AG20443 (cell line): ENCODE results near the gene IL22RA1.
A peak's percentile ranks its signal among the peaks of the same experiment; 100 is the strongest.

ENCODE experiments used
- DNase-seq: peaks from one replicate; pipeline ENCODE4 v3.0.0; 2012; ENCODE audit warnings: low spot score, mixed read lengths

IL22RA1 gene, protein sequence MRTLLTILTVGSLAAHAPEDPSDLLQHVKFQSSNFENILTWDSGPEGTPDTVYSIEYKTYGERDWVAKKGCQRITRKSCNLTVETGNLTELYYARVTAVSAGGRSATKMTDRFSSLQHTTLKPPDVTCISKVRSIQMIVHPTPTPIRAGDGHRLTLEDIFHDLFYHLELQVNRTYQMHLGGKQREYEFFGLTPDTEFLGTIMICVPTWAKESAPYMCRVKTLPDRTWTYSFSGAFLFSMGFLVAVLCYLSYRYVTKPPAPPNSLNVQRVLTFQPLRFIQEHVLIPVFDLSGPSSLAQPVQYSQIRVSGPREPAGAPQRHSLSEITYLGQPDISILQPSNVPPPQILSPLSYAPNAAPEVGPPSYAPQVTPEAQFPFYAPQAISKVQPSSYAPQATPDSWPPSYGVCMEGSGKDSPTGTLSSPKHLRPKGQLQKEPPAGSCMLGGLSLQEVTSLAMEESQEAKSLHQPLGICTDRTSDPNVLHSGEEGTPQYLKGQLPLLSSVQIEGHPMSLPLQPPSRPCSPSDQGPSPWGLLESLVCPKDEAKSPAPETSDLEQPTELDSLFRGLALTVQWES

DNA sequence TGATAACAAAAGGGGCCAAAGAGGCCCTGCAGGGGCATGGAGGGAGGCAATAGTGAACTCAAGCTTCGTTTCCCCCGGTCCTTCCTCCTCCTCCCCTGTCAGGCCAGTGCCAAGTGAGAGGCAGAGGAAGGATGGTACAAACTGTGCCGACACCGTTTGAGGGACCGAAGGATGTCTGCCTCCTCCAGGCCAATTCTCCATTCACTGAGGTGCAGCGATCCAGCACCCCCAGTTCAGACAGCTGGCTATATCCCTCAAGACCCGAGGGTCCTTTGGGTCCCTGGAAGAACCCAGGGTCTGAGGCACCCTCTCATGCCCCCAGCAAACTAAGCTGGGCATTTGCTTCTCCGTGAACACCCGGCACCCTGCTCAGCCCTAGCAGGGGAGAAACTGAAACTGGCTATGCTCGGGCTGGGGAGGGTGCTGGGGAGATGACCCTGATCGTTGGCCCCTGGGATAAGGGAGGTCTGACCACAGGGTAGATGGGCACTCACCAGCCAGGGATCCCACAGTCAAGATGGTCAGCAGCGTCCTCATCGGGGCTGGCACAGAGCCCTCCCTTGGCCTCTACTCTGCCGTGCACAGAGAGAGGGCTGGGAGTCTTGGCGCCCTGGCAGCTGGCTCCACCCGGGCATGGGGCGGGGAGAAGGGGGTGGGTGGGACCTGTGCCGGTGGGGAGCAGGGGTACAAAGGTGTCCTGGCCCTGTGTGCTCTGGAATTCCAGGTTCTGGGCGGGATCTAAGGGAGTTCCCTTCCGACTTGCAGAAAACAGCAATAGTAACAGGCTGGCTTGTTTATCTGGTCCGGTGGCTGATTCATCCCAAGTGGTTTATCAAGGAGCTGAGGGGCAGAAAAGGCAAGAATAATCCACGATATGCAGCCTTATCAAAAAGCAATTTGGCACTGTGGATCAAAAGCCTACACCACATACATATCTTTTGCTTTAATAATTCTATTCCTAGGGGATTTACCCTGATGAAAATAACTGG, at the start of gene IL22RA1:
TSS of gene IL22RA1 (minus strand) at position 595 of the 989 bp plus-strand sequence. CDS start at position 537, 58 bp downstream.
- DNase-seq = peak; percentile 72

DNA sequence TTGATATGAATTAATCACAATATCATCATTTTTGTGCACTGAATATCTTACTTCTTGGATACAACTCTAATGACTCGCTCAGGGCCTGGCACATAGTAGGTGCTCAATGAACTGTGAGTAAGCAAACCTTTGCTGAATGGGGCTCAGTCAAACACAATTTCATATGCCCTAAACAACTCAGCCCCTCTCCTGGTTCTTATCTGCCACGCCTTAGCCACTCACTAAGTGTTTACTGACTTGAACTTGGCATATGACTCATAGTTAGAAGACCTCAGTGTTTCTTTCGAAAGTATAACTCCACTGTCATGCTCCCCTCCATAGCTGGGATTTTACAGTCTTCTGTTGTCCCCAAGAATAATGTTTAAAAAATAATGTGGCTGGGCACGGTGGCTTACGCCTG, 48.9 kb upstream of the IL22RA1 start:
- DNase-seq = peak; percentile 58

DNA sequence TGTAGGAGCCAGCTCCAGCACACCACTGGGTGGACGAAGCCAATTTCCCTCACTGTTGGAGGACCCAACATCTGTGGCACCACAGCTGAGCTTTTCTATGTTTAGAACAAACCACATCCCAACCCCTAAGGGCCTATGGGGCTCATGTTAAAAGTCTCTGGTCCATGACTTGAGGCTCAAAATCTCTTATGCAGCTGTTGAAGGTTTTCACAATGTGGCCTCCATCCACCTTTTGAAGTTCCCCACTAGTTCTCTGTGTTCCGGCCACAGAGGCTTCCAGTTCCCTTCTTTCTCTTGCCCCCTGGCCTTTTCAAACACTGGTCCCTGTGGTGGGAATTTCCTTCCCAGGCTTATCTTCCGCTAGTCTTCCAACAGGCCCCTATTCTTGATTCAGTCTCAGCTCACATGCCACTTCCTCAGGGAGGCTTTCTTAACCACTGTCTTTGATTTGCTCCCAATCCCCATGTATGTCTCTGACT, 48.1 kb upstream of the IL22RA1 start:
- no peak for DNase-seq

DNA sequence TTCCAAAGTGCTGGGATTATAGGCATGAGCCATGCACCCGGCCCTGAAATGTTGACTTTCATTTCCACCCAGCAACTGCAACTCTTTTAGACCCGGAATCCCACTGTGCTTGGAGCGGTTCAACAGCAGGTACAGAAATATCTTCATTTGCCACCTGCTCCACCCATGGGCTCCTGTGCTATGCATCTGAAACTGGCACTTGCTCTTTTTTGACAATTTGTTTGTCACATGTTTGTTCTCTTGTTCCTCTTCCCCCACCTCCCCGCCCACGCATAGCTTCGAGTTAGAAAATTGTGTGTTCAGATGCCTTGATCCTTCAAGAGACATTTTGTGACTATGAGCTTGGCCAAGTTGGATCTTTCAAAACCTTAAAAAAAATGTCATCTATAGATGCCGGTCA, 46.6 kb upstream of the IL22RA1 start:
- DNase-seq = no peak

DNA sequence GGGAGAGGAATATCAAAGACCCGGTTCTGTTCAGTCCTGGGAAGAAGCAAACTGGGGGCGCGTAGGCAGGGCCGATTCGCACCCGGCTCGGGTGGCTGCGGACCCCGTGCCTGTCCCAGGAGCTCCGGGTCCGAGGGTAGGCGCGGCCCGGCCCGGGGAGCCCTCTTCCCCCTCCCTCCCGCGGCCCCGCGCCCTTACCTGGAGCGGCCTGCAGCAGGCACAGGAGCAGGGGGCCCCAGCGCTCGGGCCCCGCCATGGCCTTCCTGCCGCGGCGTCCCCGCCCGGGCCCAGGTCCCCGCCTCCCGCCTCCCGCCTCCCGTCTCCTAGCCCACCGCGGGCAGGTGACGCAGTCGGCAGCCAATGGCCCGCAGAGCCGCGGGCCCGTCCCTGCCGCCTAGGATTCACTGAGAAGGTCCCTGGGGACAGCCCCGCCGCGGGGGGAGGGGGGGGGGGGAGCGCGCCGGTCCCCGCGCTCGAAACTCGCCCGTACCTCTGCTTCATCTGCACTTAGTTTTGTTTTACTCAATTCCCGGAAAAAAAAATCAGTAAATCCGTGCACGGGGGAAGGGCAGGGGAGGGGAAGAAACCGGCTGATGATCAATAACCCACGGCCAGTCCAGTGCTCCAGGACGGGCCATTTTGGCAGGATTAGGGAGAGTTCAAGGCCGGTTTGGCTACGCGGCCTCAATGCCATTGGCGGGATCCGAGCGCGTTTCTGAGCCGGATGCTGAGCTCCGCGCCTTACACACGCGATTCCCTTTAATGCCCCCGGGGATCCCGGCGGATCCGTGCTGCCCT, 44.3 kb upstream of the IL22RA1 start, which contains the start of gene IFNLR1:
TSS of gene IFNLR1 (minus strand) at position 297 of the 798 bp plus-strand sequence. CDS start at position 256, 41 bp downstream.
- peak; percentile 69 for DNase-seq

DNA sequence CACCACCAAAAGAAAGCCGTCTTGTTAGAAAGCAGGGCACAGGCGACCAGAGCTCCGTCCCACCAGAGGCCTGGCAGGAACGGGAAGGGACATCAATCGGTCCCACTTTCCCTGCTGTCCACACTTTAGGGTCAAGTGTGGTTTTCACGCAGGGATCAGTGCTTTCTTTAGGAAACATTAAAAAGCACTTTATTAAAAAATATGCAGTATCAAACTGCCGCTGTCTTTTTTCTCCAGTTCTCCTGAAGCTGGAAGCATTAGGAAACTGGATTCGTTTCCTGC, 43.7 kb upstream of the IL22RA1 start:
- DNase-seq = no peak

DNA sequence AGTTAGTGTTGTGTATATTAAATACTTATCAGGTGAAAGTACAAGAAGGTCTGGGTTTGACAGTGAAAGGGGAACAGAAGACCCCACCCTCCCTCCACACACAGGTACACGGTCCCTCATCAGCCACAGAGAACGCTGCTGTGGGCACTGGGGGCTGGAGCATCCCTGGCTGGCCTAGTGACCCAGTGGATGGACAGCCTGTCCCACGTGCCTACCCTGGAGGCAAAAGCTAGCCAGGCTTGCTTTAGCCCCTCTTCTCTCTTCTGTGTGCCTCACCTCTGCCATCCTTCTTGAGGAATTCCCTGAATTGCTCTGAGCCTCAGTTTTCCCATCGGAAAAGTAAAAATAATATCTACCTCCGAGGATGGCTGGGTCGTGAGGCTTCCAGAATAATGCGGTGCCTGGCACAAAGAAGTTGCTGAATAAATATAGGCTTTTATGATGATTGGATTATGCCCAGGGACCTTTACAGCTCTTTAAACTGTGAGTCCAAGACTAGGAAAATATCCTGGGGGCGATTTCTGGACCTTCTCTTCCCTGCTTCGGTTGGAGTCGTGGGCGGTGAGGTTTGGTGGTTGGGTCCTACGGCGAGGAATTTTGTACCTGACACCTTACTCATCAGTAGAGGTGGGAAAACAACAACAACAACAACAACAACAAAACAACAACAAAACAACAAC, 43.2 kb upstream of the IL22RA1 start:
- DNase-seq = no peak

DNA sequence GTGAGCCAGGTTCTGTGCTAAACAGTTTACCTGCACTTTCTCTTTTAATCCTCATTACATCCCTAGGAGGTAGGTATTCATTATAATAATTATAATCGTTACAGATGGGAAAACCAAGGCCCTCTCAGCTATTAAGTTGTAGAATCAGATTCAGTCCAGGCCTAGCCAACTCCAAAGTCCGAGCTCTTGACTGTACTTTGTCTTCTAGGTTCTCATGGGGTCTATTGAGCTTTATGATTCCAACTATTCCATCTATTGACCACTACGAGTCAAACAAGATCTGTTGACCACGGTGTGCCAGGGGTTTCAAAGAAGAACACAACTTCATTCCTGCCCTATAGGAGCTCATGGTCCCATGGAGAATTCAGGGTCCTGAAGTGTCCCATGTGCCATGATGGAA, 42.1 kb upstream of the IL22RA1 start:
- DNase-seq = no peak

DNA sequence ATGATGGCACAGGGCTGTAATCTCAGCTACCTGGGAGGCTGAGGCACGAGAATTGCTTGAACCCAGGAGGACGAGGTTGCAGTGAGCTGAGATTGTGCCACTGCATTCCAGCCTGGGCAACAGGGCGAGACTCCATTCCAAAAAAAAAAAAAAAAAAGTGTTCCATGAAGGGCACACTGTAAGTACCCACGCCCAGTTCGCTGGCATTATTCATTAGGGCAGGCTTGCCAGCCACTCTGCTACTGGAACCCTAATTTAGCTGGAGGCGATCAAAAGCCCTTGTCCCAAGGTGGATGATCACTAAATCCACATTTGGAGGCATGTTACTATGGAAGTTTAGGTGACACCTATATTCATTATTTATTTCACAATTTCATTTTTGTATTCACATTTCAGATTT, 39.1 kb upstream of the IL22RA1 start:
- DNase-seq = no peak

DNA sequence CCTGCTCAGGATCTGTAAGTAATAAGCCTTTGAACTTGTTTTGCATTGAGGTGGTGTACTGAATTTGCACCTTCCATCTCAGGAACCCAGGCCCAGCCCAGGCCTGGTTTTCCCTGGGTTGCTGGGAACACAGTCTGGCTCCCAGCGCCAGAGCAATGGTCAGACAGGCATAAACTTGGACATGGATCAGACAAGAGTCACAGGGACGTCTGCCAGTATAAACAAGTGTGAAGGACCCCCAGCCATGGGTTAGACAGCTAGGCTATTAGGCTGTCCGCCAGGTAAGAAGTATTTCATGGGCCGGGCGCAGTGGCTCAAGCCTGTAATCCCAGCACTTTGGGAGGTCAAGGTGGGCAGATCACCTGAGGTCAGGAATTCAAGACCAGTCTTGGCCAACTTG, 38.7 kb upstream of the IL22RA1 start:
- DNase-seq = no peak

DNA sequence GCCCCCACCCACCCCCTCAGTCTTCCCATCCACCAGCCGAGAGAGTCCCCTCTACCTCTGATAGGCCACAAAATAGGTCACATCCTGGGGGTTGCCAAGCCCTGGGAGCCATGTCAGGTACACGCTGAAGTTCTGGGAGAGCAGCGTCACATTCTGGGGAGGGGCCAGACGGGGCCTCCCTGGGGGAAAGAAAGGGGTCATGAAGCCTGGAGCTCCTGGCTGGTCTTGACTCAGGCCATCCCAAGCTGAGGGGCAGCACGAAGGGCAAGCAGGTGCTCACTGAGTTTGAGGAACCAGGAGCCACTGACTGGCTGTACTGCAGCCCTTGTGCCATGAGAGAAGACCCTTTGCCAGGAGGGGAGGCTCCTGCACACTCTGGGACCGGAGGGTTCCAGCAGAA, 37.7 kb upstream of the IL22RA1 start:
- DNase-seq = no peak

DNA sequence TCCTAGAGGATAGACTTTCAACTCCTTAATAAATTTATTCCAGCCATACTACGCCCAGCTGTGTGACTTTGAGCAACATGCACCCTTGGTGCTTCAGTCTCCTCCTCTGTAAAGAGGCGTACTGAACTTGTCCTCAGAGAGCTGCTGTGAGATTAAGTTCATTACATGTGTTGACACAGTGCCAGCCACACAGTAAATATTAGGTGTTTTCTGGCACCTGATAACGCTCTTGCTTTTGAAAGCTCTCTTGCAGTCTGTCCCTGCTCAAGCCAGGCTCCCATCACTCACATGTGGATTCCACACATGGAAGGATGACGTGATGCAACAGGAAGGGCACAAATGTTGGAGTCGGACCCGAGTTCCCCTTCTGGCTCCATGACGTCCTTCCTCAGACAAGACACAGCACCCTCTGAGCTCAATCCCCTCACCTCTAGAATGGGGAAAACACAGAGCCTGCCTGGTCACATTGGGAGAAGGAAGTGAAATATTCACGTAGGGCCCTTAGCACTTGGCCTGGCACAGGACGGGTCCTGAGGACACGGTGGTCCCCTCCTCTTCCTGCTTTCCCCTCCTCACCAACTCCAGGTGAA, 36.4 kb upstream of the IL22RA1 start:
- no peak for DNase-seq

DNA sequence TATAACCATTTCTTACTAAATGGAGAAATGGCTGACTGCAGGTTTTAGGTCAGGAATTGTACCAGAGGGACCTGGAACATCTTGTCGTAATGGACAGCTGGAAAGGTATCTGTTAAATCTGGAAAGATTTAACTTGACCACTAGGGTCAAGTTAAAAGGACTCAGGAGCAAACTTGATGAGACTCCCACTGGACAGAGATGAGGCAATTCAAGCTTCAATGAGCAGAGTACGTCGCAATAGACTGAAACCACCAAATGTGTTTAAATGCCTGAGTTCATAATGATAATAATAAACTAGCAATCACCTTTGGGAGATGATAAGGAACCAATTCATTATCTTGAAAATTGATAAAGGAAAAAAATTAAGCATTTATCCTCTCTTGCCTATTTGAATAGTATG, 35.5 kb upstream of the IL22RA1 start:
- DNase-seq = no peak

DNA sequence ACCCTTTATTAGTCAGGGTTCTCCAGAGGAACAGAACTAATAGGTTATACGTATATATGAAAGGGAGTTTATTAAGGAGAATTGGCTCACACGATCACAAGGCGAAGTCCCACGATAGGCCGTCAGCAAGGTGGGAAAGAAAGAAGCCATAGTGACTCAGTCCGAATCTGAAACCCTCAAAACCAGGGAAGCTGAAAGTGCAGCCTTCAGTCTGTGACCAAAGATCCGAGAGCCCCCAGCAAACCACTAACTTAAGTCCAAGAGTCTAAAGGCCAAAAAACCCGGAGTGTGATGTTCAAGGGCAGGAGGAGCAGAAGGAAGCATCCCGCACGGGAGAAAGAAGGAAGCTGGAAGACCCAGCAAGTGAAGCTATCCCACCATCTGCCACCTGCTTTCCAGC, 34.2 kb upstream of the IL22RA1 start:
- no peak for DNase-seq

DNA sequence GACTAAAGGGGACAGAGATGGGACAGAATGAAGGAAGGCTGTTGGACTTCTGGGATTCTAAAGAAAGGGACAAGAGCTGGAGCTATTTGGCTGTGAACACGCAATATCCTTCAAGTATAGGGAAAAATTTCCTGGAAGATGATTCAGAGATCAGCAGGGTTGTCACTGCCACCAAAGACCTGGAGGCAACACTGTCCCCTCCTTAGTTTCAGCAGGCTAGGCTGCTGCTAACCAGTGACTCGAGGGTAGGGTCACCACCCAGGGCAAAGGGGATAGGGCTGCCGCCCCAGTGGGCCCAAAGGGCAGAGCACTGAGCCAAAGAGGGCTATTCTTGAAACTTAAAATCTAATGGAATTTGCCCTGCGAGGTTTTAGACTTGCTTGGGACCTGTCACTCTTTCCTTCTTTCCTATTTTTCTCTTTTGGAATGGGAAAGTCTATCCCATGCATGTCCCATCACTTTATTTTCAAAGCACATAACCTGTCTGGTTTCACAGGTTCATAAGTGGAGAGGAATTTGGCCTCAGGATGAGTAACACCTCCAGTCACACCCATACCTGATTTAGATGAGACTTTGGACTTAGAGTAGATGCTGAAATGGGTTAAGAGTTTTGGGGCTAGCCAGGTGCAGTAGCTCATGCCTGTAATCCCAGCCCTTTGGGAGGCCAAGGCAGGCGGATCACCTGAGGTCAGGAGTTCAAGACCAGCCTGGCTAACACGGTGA, 32.3 kb upstream of the IL22RA1 start:
- DNase-seq = no peak

DNA sequence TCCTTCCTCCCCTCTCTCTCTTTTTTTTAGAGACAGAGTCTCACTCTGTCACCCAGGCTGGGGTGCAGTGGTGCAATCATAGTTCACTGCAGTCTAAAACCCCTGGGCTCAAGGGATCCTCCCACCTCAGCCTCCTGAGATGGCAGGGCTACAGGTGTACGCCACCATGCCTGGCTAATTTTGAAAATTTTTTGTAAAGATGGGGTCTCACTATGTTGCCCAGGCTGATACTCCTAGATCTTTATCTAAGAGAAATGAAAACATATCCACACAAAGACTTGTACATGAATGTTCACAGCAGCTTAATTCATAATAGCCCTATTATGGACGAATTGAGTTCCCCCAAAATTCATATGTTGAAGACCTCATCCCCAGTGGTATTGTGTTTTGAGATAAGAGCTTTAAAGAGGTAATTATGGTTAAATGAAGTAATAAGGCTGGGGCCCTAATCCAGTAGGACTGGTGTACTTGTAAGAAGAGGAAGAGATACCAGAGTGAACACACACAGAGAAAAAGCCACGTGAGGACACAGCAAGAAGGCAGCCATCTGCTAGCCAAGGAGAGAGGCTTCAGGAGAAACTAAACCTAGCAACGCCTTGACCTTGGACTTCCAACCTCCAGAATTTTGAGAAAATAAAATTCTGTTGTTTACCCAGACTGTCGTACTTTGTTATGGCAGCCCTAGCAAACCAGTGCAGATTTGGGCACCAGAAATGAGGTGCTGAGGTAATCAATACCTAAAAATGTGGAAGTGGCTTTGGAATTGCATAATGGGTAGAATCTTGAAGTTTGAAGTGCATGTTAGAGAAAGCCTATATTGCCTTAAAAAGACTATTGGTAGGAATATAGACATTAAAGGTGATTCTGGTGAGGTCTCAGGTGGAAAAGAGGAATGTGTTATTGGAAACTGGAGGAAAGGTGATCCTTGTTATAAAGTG, 31.0 kb upstream of the IL22RA1 start:
- no peak for DNase-seq

DNA sequence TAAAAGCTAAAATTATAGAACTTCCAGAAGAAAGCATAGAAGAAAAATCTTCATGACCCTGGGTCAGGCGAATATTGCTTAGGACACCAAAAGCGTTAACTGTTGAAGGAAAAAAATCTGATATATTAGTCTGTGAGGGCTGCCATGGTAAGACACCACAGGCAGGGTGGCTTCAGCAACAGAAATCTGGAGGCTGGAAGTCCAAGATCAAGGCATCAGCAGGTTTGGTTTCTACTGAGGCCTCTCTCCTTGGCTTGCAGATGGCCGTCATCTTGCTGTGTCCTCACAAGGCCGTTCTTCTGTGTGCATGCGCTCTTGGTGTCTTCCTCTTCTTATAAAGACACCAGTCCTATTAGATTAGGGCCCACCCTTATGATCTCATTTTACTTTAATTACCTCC, 29.7 kb upstream of the IL22RA1 start:
- no peak for DNase-seq

DNA sequence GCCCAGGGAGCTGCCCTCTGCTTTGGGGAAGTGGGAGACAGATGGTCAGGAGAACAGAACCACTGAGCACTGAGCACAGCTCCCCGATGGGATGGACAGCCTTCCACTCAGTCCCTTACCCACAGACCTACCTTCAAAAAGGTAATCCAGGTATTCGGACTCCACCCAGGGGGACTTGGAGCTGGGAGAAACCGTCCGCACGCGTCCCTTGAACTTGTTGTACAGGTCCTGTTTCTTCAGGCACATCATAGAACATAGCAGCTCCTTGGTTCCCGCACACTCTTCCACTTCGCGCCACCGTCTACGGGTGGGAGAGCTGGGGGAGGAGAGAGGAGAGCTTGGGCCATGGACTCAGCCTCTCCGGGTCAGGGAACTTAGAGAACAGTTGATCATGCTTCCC, 26.3 kb upstream of the IL22RA1 start:
- DNase-seq = no peak

DNA sequence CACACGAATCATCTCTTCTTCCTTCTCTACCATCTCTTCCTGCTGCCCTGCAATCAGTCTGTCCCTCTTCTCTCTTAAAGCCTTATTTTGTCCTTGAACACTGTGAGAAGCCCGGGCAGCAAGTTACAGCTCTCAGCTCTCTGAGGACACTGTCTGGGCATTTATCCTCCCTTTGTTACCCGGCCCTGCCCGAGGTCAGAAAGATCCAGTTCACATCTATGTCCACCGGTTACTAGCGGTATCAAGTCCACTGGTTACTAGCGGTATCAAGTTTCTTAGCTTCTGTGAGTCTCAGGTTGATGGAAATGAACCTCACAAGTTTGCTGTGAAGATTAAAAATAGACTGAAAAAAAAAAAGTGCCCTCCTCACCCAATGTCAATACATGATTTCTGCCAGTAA, 25.3 kb upstream of the IL22RA1 start:
- no peak for DNase-seq
